ENCODE data around the gene E2F4. TPM values are rescaled to one million over a fixed set of nuclear protein-coding genes. Genes with fewer than 3 reads are reported as not detected.
A peak's percentile ranks its signal among the peaks of the same experiment; 100 is the strongest.

The E2F4 gene
- total and polyA plus RNA-seq, 2 donors, result 46.9 to 47.7 TPM

- peaks cover 17 to 41% of the 10 kb centered on the region in 2 donors for H3K4me1 ChIP-seq (ENCODE audit: control insufficient read depth in 2 of 2, insufficient read depth in 2 of 2, low read length in 2 of 2)
Observed at GRCh38 chr16:67156143-67156844, 35.7 kb upstream of the E2F4 start.

GRCh38 chr16:67157106-67157748, 34.7 kb upstream of the E2F4 start:
- H3K27me3 ChIP-seq (ENCODE audit: control insufficient read depth in 2 of 2, insufficient read depth in 1 of 2, low read length in 1 of 2), result peaks cover 42 to 96% of the 10 kb centered on the region in 2 donors
- DNase-seq (ENCODE audit: low read depth in 6 of 9, low spot score in 9 of 9), result no peak
- peaks cover 0 to 11% of the 10 kb centered on the region in 2 donors for H3K9me3 ChIP-seq (ENCODE audit: control insufficient read depth in 2 of 2, insufficient read depth in 1 of 2, low read length in 1 of 2)
- peaks cover 0 to 3% of the 10 kb centered on the region in 2 donors for H3K36me3 ChIP-seq (ENCODE audit: control insufficient read depth in 2 of 2, insufficient read depth in 2 of 2, low read length in 1 of 2)
- no peak overlapping the region for H3K4me3 ChIP-seq (ENCODE audit: low read length in 2 of 2)
- H3K27ac ChIP-seq (ENCODE audit: low read depth in 1 of 2, low read length in 1 of 2), result no peak overlapping the region
- 91% methylated on average over 7 of the region's 7 CpGs for WGBS
- peaks cover 17 to 46% of the 10 kb centered on the region in 2 donors for H3K4me1 ChIP-seq (ENCODE audit: control insufficient read depth in 2 of 2, insufficient read depth in 2 of 2, low read length in 2 of 2)

More at GRCh38 chr16:67156143-67156844, 35.7 kb upstream of the E2F4 start:
- Histone ChIP-seq H3K27ac (ENCODE audit: low read depth in 1 of 2, low read length in 1 of 2) (no peak overlapping the region), H3K4me3 (ENCODE audit: low read length in 2 of 2) (no peak overlapping the region), H3K36me3 (ENCODE audit: control insufficient read depth in 2 of 2, insufficient read depth in 2 of 2, low read length in 1 of 2) (peaks cover 0 to 3% of the 10 kb centered on the region in 2 donors), H3K9me3 (ENCODE audit: control insufficient read depth in 2 of 2, insufficient read depth in 1 of 2, low read length in 1 of 2) (peaks cover 0 to 7% of the 10 kb centered on the region in 2 donors), H3K27me3 (ENCODE audit: control insufficient read depth in 2 of 2, insufficient read depth in 1 of 2, low read length in 1 of 2) (peaks cover 39 to 96% of the 10 kb centered on the region in 2 donors)
- DNase-seq (ENCODE audit: low read depth in 6 of 9, low spot score in 9 of 9), result no peak
- WGBS, result 87% methylated on average over 15 of the region's 15 CpGs

- 86% methylated on average over 7 of the region's 7 CpGs for WGBS
- DNase-seq (ENCODE audit: low read depth in 6 of 9, low spot score in 9 of 9), result no peak
- Histone ChIP-seq H3K4me3 (ENCODE audit: low read length in 2 of 2) (no peak overlapping the region), H3K27me3 (ENCODE audit: control insufficient read depth in 2 of 2, insufficient read depth in 1 of 2, low read length in 1 of 2) (peaks cover 45 to 96% of the 10 kb centered on the region in 2 donors), H3K9me3 (ENCODE audit: control insufficient read depth in 2 of 2, insufficient read depth in 1 of 2, low read length in 1 of 2) (peaks cover 0 to 14% of the 10 kb centered on the region in 2 donors), H3K4me1 (ENCODE audit: control insufficient read depth in 2 of 2, insufficient read depth in 2 of 2, low read length in 2 of 2) (peaks cover 20 to 53% of the 10 kb centered on the region in 2 donors), H3K27ac (ENCODE audit: low read depth in 1 of 2, low read length in 1 of 2) (no peak overlapping the region), H3K36me3 (ENCODE audit: control insufficient read depth in 2 of 2, insufficient read depth in 2 of 2, low read length in 1 of 2) (peaks cover 0 to 3% of the 10 kb centered on the region in 2 donors)
Observed at GRCh38 chr16:67157892-67158635, 33.9 kb upstream of the E2F4 start.

GRCh38 chr16:67158637-67159600, 33.0 kb upstream of the E2F4 start:
- H3K4me3 ChIP-seq (ENCODE audit: low read length in 2 of 2), result peak overlapping the region; percentile 61 to 79
- peak in 3 of 9 donors; percentile 43 to 77 (median 51) for DNase-seq (ENCODE audit: low read depth in 6 of 9, low spot score in 9 of 9)
- H3K36me3 ChIP-seq (ENCODE audit: control insufficient read depth in 2 of 2, insufficient read depth in 2 of 2, low read length in 1 of 2), result peaks cover 0 to 3% of the 10 kb centered on the region in 2 donors
- peaks cover 54 to 96% of the 10 kb centered on the region in 2 donors for H3K27me3 ChIP-seq (ENCODE audit: control insufficient read depth in 2 of 2, insufficient read depth in 1 of 2, low read length in 1 of 2)
- H3K4me1 ChIP-seq (ENCODE audit: control insufficient read depth in 2 of 2, insufficient read depth in 2 of 2, low read length in 2 of 2), result peaks cover 23 to 59% of the 10 kb centered on the region in 2 donors
- peaks cover 0 to 16% of the 10 kb centered on the region in 2 donors for H3K9me3 ChIP-seq (ENCODE audit: control insufficient read depth in 2 of 2, insufficient read depth in 1 of 2, low read length in 1 of 2)
- 11% methylated on average over 34 of the region's 34 CpGs for WGBS
- peak overlapping the region; percentile 79 to 86 for H3K27ac ChIP-seq (ENCODE audit: low read depth in 1 of 2, low read length in 1 of 2)

- Histone ChIP-seq H3K27ac (ENCODE audit: low read depth in 1 of 2, low read length in 1 of 2) (no peak overlapping the region), H3K27me3 (ENCODE audit: control insufficient read depth in 2 of 2, insufficient read depth in 1 of 2, low read length in 1 of 2) (peaks cover 63 to 96% of the 10 kb centered on the region in 2 donors), H3K4me3 (ENCODE audit: low read length in 2 of 2) (no peak overlapping the region), H3K9me3 (ENCODE audit: control insufficient read depth in 2 of 2, insufficient read depth in 1 of 2, low read length in 1 of 2) (peaks cover 0 to 21% of the 10 kb centered on the region in 2 donors), H3K36me3 (ENCODE audit: control insufficient read depth in 2 of 2, insufficient read depth in 2 of 2, low read length in 1 of 2) (peaks cover 0 to 3% of the 10 kb centered on the region in 2 donors), H3K4me1 (ENCODE audit: control insufficient read depth in 2 of 2, insufficient read depth in 2 of 2, low read length in 2 of 2) (peaks cover 19 to 57% of the 10 kb centered on the region in 2 donors)
- WGBS, result 60% methylated on average over 25 of the region's 25 CpGs
- DNase-seq (ENCODE audit: low read depth in 6 of 9, low spot score in 9 of 9), result no peak
Observed at GRCh38 chr16:67161595-67162058, 30.3 kb upstream of the E2F4 start.

- Histone ChIP-seq H3K4me3 (ENCODE audit: low read length in 2 of 2) (peak overlapping the region in 1 of 2 donors; percentile 10), H3K4me1 (ENCODE audit: control insufficient read depth in 2 of 2, insufficient read depth in 2 of 2, low read length in 2 of 2) (peaks cover 19 to 57% of the 10 kb centered on the region in 2 donors), H3K27me3 (ENCODE audit: control insufficient read depth in 2 of 2, insufficient read depth in 1 of 2, low read length in 1 of 2) (peaks cover 70 to 96% of the 10 kb centered on the region in 2 donors), H3K27ac (ENCODE audit: low read depth in 1 of 2, low read length in 1 of 2) (no peak overlapping the region), H3K9me3 (ENCODE audit: control insufficient read depth in 2 of 2, insufficient read depth in 1 of 2, low read length in 1 of 2) (peaks cover 0 to 25% of the 10 kb centered on the region in 2 donors), H3K36me3 (ENCODE audit: control insufficient read depth in 2 of 2, insufficient read depth in 2 of 2, low read length in 1 of 2) (peaks cover 0 to 3% of the 10 kb centered on the region in 2 donors)
- WGBS, result 10% methylated on average over 44 of the region's 44 CpGs
- DNase-seq (ENCODE audit: low read depth in 6 of 9, low spot score in 9 of 9), result no peak
Observed at GRCh38 chr16:67162506-67163163, 29.3 kb upstream of the E2F4 start.

- Histone ChIP-seq H3K36me3 (ENCODE audit: control insufficient read depth in 2 of 2, insufficient read depth in 2 of 2, low read length in 1 of 2) (peaks cover 0 to 3% of the 10 kb centered on the region in 2 donors), H3K9me3 (ENCODE audit: control insufficient read depth in 2 of 2, insufficient read depth in 1 of 2, low read length in 1 of 2) (peaks cover 0 to 25% of the 10 kb centered on the region in 2 donors), H3K4me1 (ENCODE audit: control insufficient read depth in 2 of 2, insufficient read depth in 2 of 2, low read length in 2 of 2) (peaks cover 17 to 52% of the 10 kb centered on the region in 2 donors), H3K27me3 (ENCODE audit: control insufficient read depth in 2 of 2, insufficient read depth in 1 of 2, low read length in 1 of 2) (peaks cover 77 to 97% of the 10 kb centered on the region in 2 donors), H3K4me3 (ENCODE audit: low read length in 2 of 2) (peak overlapping the region in 1 of 2 donors; percentile 10), H3K27ac (ENCODE audit: low read depth in 1 of 2, low read length in 1 of 2) (no peak overlapping the region)
- no peak for DNase-seq (ENCODE audit: low read depth in 6 of 9, low spot score in 9 of 9)
- WGBS, result 2% methylated on average over 99 of the region's 99 CpGs
Observed at GRCh38 chr16:67163164-67163998, 28.6 kb upstream of the E2F4 start.

All from thymus (tissue), 11 donors.